ENCODE results near the gene MTCH2. TPM values are rescaled to one million over a fixed set of nuclear protein-coding genes. Genes with fewer than 3 reads are reported as not detected.
"Not testable (repeated sequence)": the region's sequence is repeated elsewhere in the genome, so short reads cannot be mapped to it uniquely, and the experiment has no call there.

MTCH2 gene
- total and polyA plus RNA-seq, 2 donors (not counting 1 experiment from before 2014, with no cell fraction given) = 18.1 to 26.9 TPM

DNA sequence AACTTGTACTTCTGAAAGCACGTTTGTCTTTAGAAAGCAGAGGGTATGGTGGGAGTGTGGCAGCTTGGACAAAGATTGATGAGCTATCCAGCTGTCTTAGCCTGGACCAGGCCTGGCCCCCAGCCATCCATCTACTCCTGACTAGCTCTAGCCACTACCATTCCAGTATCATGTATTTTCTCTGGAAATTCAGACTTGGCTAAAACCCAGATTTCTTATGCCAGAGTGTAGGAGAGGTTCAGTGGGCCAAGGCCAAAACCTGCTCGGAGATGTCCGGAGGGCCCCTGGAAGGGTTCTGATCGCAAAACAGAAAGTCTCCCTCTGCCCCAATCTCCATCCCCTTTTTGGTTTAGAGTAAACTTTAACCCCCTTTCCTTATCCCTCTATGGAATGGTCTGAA is 24.8 kb upstream of the MTCH2 start:
- 90% methylated on average over 2 of the region's 4 CpGs for WGBS (ENCODE audit: insufficient coverage)
- H3K9me3 Mint-ChIP-seq (ENCODE audit: insufficient read depth) = no peaks in the 10 kb centered on the region
- no peaks in the 10 kb centered on the region for H3K27me3 Mint-ChIP-seq
- Histone ChIP-seq H3K27me3 (replicated peaks in 1 of 4; ENCODE audit: control extremely low read depth in 1 of 4, control insufficient read depth in 3 of 4, insufficient read depth in 4 of 4, low read length in 3 of 4) (no peaks in the 10 kb centered on the region), H4K20me1 (ENCODE audit: control insufficient read depth, insufficient read depth, low read length, poor library complexity, severe bottlenecking) (no peaks in the 10 kb centered on the region), H3K36me3 (replicated peaks in 1 of 2; ENCODE audit: control extremely low read depth in 1 of 2, control insufficient read depth in 1 of 2, extremely low read depth in 1 of 2, insufficient read depth in 2 of 2, low read length in 1 of 2) (no peaks in the 10 kb centered on the region), H3K4me3 (ENCODE audit: control extremely low read depth in 1 of 5, extremely low read depth in 1 of 5, insufficient read depth in 1 of 5, low read depth in 2 of 5, low read length in 4 of 5) (no peak overlapping the region), H2AFZ (ENCODE audit: insufficient read depth, low read depth, low read length, poor library complexity, severe bottlenecking) (no peak overlapping the region), H3K79me2 (ENCODE audit: control insufficient read depth, insufficient read depth, low read length) (no peaks in the 10 kb centered on the region), H3K9ac (ENCODE audit: low read length) (no peak overlapping the region), H3K27ac (ENCODE audit: low read length in 2 of 2) (no peak overlapping the region), H3K9me3 (ENCODE audit: control extremely low read depth in 1 of 3, control insufficient read depth in 2 of 3, insufficient read depth in 1 of 3, low read length in 2 of 3) (no peaks in the 10 kb centered on the region), H3K4me1 (ENCODE audit: control insufficient read depth in 2 of 2, insufficient read depth in 2 of 2, low read length in 2 of 2) (no peaks in the 10 kb centered on the region), H3K4me2 (replicated peaks; ENCODE audit: low read depth, low read length, poor library complexity, severe bottlenecking) (no peak overlapping the region)
- H3K4me3 Mint-ChIP-seq = no peak overlapping the region
- TF ChIP-seq EZH2 (IDR thresholded peaks at IDR 0.05; ENCODE audit: borderline replicate concordance, insufficient read depth, low read depth, low read length, poor library complexity, severe bottlenecking) = no peak
- TF ChIP-seq, protein P1, sequence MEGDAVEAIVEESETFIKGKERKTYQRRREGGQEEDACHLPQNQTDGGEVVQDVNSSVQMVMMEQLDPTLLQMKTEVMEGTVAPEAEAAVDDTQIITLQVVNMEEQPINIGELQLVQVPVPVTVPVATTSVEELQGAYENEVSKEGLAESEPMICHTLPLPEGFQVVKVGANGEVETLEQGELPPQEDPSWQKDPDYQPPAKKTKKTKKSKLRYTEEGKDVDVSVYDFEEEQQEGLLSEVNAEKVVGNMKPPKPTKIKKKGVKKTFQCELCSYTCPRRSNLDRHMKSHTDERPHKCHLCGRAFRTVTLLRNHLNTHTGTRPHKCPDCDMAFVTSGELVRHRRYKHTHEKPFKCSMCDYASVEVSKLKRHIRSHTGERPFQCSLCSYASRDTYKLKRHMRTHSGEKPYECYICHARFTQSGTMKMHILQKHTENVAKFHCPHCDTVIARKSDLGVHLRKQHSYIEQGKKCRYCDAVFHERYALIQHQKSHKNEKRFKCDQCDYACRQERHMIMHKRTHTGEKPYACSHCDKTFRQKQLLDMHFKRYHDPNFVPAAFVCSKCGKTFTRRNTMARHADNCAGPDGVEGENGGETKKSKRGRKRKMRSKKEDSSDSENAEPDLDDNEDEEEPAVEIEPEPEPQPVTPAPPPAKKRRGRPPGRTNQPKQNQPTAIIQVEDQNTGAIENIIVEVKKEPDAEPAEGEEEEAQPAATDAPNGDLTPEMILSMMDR (IDR thresholded peaks at IDR 0.05) = no peak
- DNase-seq (no peak), ATAC-seq (ENCODE audit: low read depth) (no peak)
- intact Hi-C loops (cut with micrococcal nuclease) = no loop called here
- H3K4me1 Mint-ChIP-seq = peaks cover 3% of the 10 kb centered on the region
- H3K27ac Mint-ChIP-seq = no peak overlapping the region
- ChIA-PET CTCF (no interaction called here), POLR2A (no interaction called here)

GRCh38 chr11:47664936-47665335 is 22.6 kb upstream of the MTCH2 start:
- H3K36me3 ChIP-seq (replicated peaks in 1 of 2; ENCODE audit: control extremely low read depth in 1 of 2, control insufficient read depth in 1 of 2, extremely low read depth in 1 of 2, insufficient read depth in 2 of 2, low read length in 1 of 2); ATAC-seq (ENCODE audit: low read depth); H3K9me3 ChIP-seq (ENCODE audit: control extremely low read depth in 1 of 3, control insufficient read depth in 2 of 3, insufficient read depth in 1 of 3, low read length in 2 of 3); H3K4me3 Mint-ChIP-seq; intact Hi-C loops (cut with micrococcal nuclease); H3K79me2 ChIP-seq (ENCODE audit: control insufficient read depth, insufficient read depth, low read length); H3K4me1 Mint-ChIP-seq; H2AFZ ChIP-seq (ENCODE audit: insufficient read depth, low read depth, low read length, poor library complexity, severe bottlenecking); H3K4me2 ChIP-seq (replicated peaks; ENCODE audit: low read depth, low read length, poor library complexity, severe bottlenecking); POLR2A ChIA-PET; H3K27me3 Mint-ChIP-seq; DNase-seq; H3K9me3 Mint-ChIP-seq (ENCODE audit: insufficient read depth); H3K4me3 ChIP-seq (ENCODE audit: control extremely low read depth in 1 of 5, extremely low read depth in 1 of 5, insufficient read depth in 1 of 5, low read depth in 2 of 5, low read length in 4 of 5); H4K20me1 ChIP-seq (ENCODE audit: control insufficient read depth, insufficient read depth, low read length, poor library complexity, severe bottlenecking); H3K27ac ChIP-seq (ENCODE audit: low read length in 2 of 2); H3K27ac Mint-ChIP-seq; H3K9ac ChIP-seq (ENCODE audit: low read length); H3K27me3 ChIP-seq (replicated peaks in 1 of 4; ENCODE audit: control extremely low read depth in 1 of 4, control insufficient read depth in 3 of 4, insufficient read depth in 4 of 4, low read length in 3 of 4); H3K4me1 ChIP-seq (ENCODE audit: control insufficient read depth in 2 of 2, insufficient read depth in 2 of 2, low read length in 2 of 2): not testable (repeated sequence)
- WGBS (ENCODE audit: insufficient coverage) = 100% methylated on average over 1 of the region's 4 CpGs
- CTCF ChIA-PET = interaction anchor here (0.7 kb wide), 2 partner anchors 10 to 27 kb away, joined by 3 to 5 read pairs; no protein-coding TSS in a partner anchor
